ENCODE results near the gene HBG1. TPM values are rescaled to one million over a fixed set of nuclear protein-coding genes. Genes with fewer than 3 reads are reported as not detected.

Gene HBG1
- total and polyA plus RNA-seq, 2 of the 8 experiments (the other 6 are each of a cell fraction or from before 2014, with no cell fraction given), result 0.26 TPM; not detected in 1

DNA sequence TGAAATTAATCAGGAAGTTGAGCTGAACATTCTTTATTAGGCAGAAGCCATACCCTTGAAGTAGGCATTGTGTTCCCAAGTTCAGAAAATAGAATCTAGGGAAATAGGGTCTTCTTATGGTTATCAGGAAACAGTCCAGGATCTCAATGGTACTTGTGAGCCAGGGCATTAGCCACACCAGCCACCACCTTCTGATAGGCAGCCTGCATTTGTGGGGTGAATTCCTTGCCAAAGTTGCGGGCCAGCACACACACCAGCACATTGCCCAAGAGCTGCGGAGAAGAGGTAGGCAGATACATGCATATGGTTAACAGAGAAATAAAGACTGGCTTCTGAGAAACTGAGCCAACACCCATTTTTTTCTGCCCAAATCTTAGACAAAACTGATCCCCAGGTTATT, 16.8 kb downstream of the HBG1 start (continued):
- TF ChIP-seq HDAC6 (IDR thresholded peaks at IDR 0.05; ENCODE audit: low read depth, low read length) (no peak), SIRT6 (IDR thresholded peaks at IDR 0.05; ENCODE audit: low read length) (no peak)

All from H1 (cell line).